Right atrium auricular region (tissue), 2 donors: ENCODE data around the gene RAPGEF6. TPM values are rescaled to one million over a fixed set of nuclear protein-coding genes. Genes with fewer than 3 reads are reported as not detected.

ENCODE experiments used
- DNase-seq: peaks from one replicate; pipeline ENCODE4 v3.0.0-alpha.2; 2019; ENCODE audit warnings: low spot score
- H3K27ac ChIP-seq, 2 donors: fragments of 200-600 bp; sonication (generic); 1 replicate in 1 of 2; 2 replicates in 1 of 2; pipeline ENCODE4 v1.5.1; 2016 to 2019
- H3K27me3 ChIP-seq, 2 donors: fragments of 200-600 bp; sonication (generic); one replicate each; pipeline versions ENCODE4 v1.5.1 to v1.6.0; 2017 to 2019
- H3K36me3 ChIP-seq: fragments of 200-600 bp; sonication (generic); one replicate; pipeline ENCODE4 v1.5.1; 2016
- H3K4me1 ChIP-seq, 2 donors: fragments of 200-600 bp; sonication (generic); one replicate each; pipeline versions ENCODE4 v1.5.1 to v1.6.0; 2017 to 2019
- H3K4me3 ChIP-seq, 2 donors: fragments of 200-600 bp; sonication (generic); 1 replicate in 1 of 2; 2 replicates in 1 of 2; pipeline ENCODE4 v1.5.1; 2017 to 2019; ENCODE audit warnings: mild to moderate bottlenecking in 1 of 2, moderate library complexity in 1 of 2
- H3K9me3 ChIP-seq, 2 donors: fragments of 200-600 bp; sonication (generic); one replicate each; pipeline ENCODE4 v1.5.1; 2019
- CTCF ChIP-seq, 2 donors: fragments of 200-600 bp; sonication (generic); IDR thresholded peaks; one replicate each; pipeline ENCODE4 v1.5.1; 2019; ENCODE audit warnings: antibody characterized with exemption in 2 of 2
- total RNA-seq, 2 donors: library from RNA; depleted of rRNA; stranded (reverse); fragments of >200 nt; gene quantifications; one replicate each; pipeline ENCODE4 v1.1.0, GENCODE V29; 2016

Gene RAPGEF6, protein sequence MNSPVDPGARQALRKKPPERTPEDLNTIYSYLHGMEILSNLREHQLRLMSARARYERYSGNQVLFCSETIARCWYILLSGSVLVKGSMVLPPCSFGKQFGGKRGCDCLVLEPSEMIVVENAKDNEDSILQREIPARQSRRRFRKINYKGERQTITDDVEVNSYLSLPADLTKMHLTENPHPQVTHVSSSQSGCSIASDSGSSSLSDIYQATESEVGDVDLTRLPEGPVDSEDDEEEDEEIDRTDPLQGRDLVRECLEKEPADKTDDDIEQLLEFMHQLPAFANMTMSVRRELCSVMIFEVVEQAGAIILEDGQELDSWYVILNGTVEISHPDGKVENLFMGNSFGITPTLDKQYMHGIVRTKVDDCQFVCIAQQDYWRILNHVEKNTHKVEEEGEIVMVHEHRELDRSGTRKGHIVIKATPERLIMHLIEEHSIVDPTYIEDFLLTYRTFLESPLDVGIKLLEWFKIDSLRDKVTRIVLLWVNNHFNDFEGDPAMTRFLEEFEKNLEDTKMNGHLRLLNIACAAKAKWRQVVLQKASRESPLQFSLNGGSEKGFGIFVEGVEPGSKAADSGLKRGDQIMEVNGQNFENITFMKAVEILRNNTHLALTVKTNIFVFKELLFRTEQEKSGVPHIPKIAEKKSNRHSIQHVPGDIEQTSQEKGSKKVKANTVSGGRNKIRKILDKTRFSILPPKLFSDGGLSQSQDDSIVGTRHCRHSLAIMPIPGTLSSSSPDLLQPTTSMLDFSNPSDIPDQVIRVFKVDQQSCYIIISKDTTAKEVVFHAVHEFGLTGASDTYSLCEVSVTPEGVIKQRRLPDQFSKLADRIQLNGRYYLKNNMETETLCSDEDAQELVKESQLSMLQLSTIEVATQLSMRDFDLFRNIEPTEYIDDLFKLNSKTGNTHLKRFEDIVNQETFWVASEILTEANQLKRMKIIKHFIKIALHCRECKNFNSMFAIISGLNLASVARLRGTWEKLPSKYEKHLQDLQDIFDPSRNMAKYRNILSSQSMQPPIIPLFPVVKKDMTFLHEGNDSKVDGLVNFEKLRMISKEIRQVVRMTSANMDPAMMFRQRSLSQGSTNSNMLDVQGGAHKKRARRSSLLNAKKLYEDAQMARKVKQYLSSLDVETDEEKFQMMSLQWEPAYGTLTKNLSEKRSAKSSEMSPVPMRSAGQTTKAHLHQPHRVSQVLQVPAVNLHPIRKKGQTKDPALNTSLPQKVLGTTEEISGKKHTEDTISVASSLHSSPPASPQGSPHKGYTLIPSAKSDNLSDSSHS (N-terminal part only)
- total RNA-seq: 10 to 100 TPM; 10.0 to 14.0 TPM

DNA sequence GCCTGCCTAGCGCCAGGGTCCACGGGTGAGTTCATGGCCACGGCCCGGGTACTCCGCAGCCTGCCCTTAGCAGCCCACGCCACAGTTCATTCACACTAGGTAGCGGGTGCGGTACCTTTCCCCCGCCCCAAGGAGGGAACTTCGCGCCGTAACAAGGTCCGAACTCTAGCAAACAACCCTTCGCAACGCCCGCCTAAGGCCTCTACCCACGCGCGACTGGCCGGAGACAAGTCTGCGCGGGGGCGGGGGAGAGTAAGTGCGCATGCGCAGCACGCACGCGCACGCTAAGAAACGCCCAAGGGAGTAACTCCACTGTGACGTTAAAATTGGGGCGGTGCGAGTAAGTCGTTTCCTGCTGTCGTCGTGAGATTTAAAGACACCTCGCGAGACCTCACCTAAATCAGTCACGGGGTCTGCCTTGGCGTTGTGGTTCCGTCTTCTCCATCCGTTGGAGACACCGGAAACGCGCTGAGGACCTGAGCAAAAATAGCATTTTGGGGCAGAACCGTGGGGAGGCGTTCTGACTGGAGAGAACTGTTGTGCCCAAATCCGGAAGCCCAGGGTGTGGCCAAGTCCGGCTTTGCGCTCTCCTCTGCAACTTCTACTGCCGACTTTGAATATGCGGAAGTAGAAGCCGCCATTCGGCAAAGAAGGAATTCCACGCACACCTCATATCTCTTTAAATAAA, at the start of gene RAPGEF6:
RAPGEF6 (minus strand) TSS at position 234 of the 688 bp plus-strand sequence; CDS start at position 35, 199 bp downstream.
- H3K36me3 ChIP-seq: no peaks in the 10 kb centered on the region
- H3K4me3 ChIP-seq: peak within 1 kb of the TSS; percentile 62 to 72
- peak in 1 of 2 donors; percentile 5 for TF ChIP-seq CTCF (IDR thresholded peaks at IDR 0.05)
- DNase-seq: peak; percentile 100
- H3K27ac ChIP-seq: peak within 1 kb of the TSS; percentile 90 to 95
- peaks cover 0 to 47% of the 10 kb centered on the region in 2 donors for H3K4me1 ChIP-seq
- H3K9me3 ChIP-seq: no peaks in the 10 kb centered on the region
- no peaks in the 10 kb centered on the region for H3K27me3 ChIP-seq

GRCh38 chr5:131684595-131684994, 49.6 kb upstream of the RAPGEF6 start:
- no peaks in the 10 kb centered on the region for H3K4me1 ChIP-seq
- no peak for TF ChIP-seq CTCF (IDR thresholded peaks at IDR 0.05)
- no peaks in the 10 kb centered on the region for H3K27me3 ChIP-seq
- no peaks in the 10 kb centered on the region for H3K36me3 ChIP-seq
- H3K27ac ChIP-seq: no peak overlapping the region
- no peak for DNase-seq
- H3K9me3 ChIP-seq: no peaks in the 10 kb centered on the region
- H3K4me3 ChIP-seq: no peak overlapping the region

DNA sequence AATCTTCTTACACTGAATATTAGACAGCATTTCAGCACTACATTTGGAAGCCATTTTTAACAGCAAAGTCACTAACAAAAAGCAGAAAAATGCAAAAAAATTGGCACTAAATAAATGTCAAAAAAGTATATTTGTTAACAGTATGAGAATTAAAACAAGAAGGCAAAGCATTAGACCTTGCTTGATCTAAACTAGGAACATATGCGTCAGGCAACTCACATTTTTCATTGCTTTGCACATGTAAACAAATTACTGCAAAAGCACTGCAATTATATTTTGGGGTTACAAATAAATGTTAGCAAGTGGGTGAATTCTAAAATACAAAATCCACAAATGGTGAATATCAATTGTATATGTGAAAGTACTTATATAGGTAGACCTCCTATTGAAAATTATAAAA, 49.0 kb upstream of the RAPGEF6 start:
- no peaks in the 10 kb centered on the region for H3K27me3 ChIP-seq
- no peak overlapping the region for H3K4me3 ChIP-seq
- H3K27ac ChIP-seq: no peak overlapping the region
- peaks cover 3% of the 10 kb centered on the region for H3K36me3 ChIP-seq
- no peak for TF ChIP-seq CTCF (IDR thresholded peaks at IDR 0.05)
- no peak for DNase-seq
- no peaks in the 10 kb centered on the region for H3K9me3 ChIP-seq
- H3K4me1 ChIP-seq: no peaks in the 10 kb centered on the region

DNA sequence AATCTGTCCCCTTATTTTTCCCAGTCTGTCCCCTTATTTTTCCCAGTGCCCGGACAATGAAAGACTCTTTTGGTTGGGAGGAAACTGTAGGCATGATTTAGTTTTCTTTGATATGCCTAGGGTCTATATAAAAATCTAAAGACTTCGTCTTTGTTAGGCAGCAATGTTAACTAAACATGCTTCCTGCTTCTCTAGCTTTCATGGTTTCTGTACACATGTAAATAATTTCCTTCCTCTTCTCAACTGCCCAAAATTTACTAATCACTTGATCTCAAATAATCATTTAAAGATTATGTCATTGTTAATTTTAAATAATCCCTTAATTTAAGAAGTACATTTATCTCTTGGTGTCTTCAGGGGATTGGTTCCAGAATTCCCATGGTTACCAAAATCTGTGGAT, 47.8 kb upstream of the RAPGEF6 start:
- TF ChIP-seq CTCF (IDR thresholded peaks at IDR 0.05): no peak
- H3K36me3 ChIP-seq: peaks cover 12% of the 10 kb centered on the region
- H3K9me3 ChIP-seq: no peaks in the 10 kb centered on the region
- no peaks in the 10 kb centered on the region for H3K27me3 ChIP-seq
- no peak overlapping the region for H3K4me3 ChIP-seq
- H3K27ac ChIP-seq: no peak overlapping the region
- DNase-seq: no peak
- no peaks in the 10 kb centered on the region for H3K4me1 ChIP-seq

DNA sequence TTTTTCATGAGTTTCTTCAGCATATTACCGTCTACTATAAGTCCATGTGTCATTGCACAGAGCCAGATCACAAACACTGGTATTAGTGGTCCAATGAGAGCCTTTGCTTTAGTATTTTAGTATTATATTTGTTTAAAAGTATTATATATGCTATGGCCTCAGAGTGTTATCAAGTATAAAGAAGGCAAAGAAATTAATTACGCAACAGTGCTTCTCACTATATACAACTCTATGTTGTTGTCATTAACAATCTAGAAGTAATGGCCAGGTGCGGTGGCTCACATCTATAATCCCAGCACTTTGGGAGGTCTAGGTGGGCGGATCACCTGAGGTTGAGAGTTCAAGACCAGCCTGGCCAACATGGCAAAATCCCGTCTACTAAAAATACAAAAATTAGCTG, 47.1 kb upstream of the RAPGEF6 start:
- DNase-seq: no peak
- TF ChIP-seq CTCF (IDR thresholded peaks at IDR 0.05): no peak
- Histone ChIP-seq H3K4me1 (no peaks in the 10 kb centered on the region), H3K27me3 (no peaks in the 10 kb centered on the region), H3K9me3 (no peaks in the 10 kb centered on the region), H3K36me3 (peaks cover 19% of the 10 kb centered on the region), H3K4me3 (no peak overlapping the region), H3K27ac (no peak overlapping the region)
